ENCODE data around the gene YEATS4.
A peak's percentile ranks its signal among the peaks of the same experiment; 100 is the strongest.

YEATS4 gene

DNA sequence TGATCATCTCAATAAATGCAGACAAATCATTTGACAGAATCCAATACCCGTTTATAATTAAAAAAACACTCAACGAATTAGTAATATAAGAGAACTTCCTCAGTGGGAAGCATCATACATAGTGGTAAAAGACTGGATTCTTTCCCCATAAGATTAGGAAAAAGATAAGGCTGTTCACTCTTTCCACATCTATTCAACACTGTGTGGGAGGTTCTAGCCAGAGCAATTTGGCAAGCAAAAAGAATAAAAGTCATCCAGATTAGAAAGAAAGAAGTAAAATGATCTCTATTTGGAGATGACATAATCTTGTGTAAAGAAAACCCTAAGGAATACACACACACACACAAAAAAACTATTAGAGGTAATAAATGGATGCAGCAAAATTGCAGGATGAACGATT is 38.4 kb downstream of the YEATS4 start:
- H3K4me3 ChIP-seq (ENCODE audit: low read length): no peak overlapping the region
- no peaks in the 10 kb centered on the region for H3K4me1 ChIP-seq (ENCODE audit: insufficient read depth, low read length)
- H3K36me3 ChIP-seq (ENCODE audit: insufficient read depth, low read depth, low read length): peaks cover 19% of the 10 kb centered on the region
- H3K27ac ChIP-seq (ENCODE audit: low read length): no peak overlapping the region
- H3K27me3 ChIP-seq (ENCODE audit: insufficient read depth, low read length): no peaks in the 10 kb centered on the region
- no peak overlapping the region for H3K9ac ChIP-seq (ENCODE audit: low read depth, low read length)
- no peaks in the 10 kb centered on the region for H3K9me3 ChIP-seq (ENCODE audit: insufficient read depth, low read depth, low read length)

DNA sequence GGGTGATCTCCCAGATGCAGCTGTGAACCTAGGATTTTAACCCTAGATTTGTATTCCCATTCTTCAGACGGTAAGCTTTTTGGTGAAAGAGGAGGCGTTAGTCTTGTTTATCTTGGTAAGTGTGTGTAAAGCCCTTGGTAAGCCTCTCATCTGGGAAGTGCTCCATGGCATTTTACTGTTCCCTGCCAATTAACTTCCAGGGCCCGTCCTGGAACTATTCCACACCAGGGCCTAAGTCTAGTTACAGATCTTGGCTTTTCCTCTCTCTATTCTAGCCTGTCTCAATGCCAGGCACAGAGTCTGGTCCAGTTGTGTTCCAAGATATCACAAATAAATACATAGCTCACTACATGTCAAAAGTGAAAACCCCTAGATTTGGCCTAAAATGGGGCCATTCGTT is 42.4 kb downstream of the YEATS4 start:
- H3K27me3 ChIP-seq (ENCODE audit: insufficient read depth, low read length): no peaks in the 10 kb centered on the region
- H3K36me3 ChIP-seq (ENCODE audit: insufficient read depth, low read depth, low read length): peaks cover 10% of the 10 kb centered on the region; the same call in 1 of the 2 replicates
- H3K4me1 ChIP-seq (ENCODE audit: insufficient read depth, low read length): no peaks in the 10 kb centered on the region
- no peak overlapping the region for H3K9ac ChIP-seq (ENCODE audit: low read depth, low read length)
- no peaks in the 10 kb centered on the region for H3K9me3 ChIP-seq (ENCODE audit: insufficient read depth, low read depth, low read length)
- H3K27ac ChIP-seq (ENCODE audit: low read length): no peak overlapping the region
- no peak overlapping the region for H3K4me3 ChIP-seq (ENCODE audit: low read length)

DNA sequence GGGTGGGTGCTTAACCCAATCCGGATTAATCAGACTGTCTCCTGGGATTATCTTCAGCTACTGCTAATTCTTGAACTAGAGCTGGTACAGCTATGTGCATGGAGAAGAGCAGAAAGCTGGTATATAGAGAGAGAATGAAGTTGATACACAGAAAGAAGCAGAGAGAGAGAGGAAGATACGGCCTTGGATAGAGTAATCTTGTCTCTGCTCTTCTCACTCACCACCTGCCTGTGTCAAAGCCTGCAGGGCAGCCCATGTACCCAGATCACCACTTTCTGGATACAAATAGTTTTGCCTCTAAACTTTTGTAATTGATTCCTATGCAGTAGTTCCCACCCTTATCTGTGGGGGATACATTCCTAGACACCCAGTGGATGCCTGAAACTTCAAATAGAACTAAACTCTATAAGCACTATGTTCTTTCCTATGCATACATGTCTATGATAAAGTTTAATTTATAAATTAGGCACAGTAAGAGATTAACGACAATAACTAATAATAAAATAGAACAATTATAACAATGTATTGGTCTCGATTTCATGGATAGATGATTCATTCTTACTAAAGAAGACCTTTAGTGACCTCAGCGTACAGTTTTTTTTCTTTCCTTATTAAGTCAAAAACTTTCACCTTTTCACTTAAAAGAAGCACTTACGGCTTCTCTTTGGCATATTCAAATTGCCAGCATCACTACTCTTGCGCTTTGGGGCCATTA is 45.5 kb downstream of the YEATS4 start:
- no peaks in the 10 kb centered on the region for H3K27me3 ChIP-seq (ENCODE audit: insufficient read depth, low read length)
- H3K36me3 ChIP-seq (ENCODE audit: insufficient read depth, low read depth, low read length): peaks cover 4% of the 10 kb centered on the region; the same call in 1 of the 2 replicates
- no peaks in the 10 kb centered on the region for H3K4me1 ChIP-seq (ENCODE audit: insufficient read depth, low read length)
- H3K9me3 ChIP-seq (ENCODE audit: insufficient read depth, low read depth, low read length): no peaks in the 10 kb centered on the region
- no peak overlapping the region for H3K9ac ChIP-seq (ENCODE audit: low read depth, low read length)
- H3K4me3 ChIP-seq (ENCODE audit: low read length): no peak overlapping the region
- no peak overlapping the region for H3K27ac ChIP-seq (ENCODE audit: low read length)

DNA sequence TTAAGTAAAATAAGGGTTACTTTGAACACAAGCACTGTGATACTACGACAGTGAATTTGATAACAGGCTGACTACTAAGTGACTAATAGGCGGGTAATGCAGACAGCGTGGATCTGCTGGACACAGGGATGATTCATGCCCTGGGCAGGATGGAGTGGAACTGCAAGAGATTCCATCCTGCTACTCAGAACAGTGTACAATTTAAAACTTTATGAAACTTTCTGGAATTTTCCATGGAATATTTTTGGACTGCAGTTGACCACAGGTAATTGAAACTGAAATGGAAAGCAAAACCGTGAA is 46.0 kb downstream of the YEATS4 start:
- H3K4me3 ChIP-seq (ENCODE audit: low read length): no peak overlapping the region
- H3K9me3 ChIP-seq (ENCODE audit: insufficient read depth, low read depth, low read length): no peaks in the 10 kb centered on the region
- peaks cover 9% of the 10 kb centered on the region; the same call in 1 of the 2 replicates for H3K36me3 ChIP-seq (ENCODE audit: insufficient read depth, low read depth, low read length)
- H3K4me1 ChIP-seq (ENCODE audit: insufficient read depth, low read length): no peaks in the 10 kb centered on the region
- no peaks in the 10 kb centered on the region for H3K27me3 ChIP-seq (ENCODE audit: insufficient read depth, low read length)
- no peak overlapping the region for H3K9ac ChIP-seq (ENCODE audit: low read depth, low read length)
- no peak overlapping the region for H3K27ac ChIP-seq (ENCODE audit: low read length)

DNA sequence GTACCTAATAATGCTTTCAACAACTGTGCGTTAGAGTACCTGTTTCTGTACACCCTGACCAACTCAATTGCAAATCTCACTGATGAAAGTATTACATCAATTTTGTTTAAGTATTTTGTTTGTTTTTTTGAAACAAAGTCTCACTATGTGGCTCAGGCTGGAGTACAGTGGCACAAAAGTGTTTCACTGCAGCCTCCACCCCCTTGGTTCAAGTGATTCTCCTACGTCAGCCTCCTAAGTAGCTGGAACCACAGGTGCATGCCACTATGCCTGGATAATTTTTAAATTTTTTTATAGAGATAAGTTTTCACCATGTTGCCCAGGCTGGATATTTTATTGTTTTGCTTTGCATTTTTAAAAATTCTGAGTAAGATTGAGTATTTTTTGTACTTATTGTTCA is 46.7 kb downstream of the YEATS4 start:
- Histone ChIP-seq H3K4me1 (ENCODE audit: insufficient read depth, low read length) (no peaks in the 10 kb centered on the region), H3K4me3 (ENCODE audit: low read length) (no peak overlapping the region), H3K27me3 (ENCODE audit: insufficient read depth, low read length) (no peaks in the 10 kb centered on the region), H3K9me3 (ENCODE audit: insufficient read depth, low read depth, low read length) (no peaks in the 10 kb centered on the region), H3K9ac (ENCODE audit: low read depth, low read length) (no peak overlapping the region), H3K36me3 (ENCODE audit: insufficient read depth, low read depth, low read length) (peaks cover 12% of the 10 kb centered on the region; the same call in 1 of the 2 replicates), H3K27ac (ENCODE audit: low read length) (no peak overlapping the region)

DNA sequence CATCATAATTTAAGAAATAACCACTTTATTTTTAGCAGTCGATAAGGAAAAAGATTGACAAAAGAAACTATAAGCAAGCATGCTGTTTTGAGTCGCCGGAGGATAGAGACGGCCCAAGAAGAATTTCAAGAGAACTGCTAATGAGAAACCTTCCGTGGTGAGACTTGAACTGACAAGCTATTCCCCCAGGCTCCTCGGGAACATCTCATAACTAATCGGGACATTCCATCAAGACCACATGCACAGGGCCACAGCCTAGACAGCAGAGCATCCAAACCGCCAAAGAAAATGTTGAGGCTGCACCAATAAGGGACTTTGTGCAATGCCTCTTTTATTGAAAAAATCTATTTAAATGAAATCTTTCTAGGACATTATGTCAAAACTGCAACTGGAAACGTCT is 51.0 kb downstream of the YEATS4 start:
- H3K36me3 ChIP-seq (ENCODE audit: insufficient read depth, low read depth, low read length): peaks cover 16% of the 10 kb centered on the region; the same call in 1 of the 2 replicates
- no peaks in the 10 kb centered on the region for H3K27me3 ChIP-seq (ENCODE audit: insufficient read depth, low read length)
- H3K9me3 ChIP-seq (ENCODE audit: insufficient read depth, low read depth, low read length): no peaks in the 10 kb centered on the region
- no peak overlapping the region for H3K27ac ChIP-seq (ENCODE audit: low read length)
- no peak overlapping the region for H3K4me3 ChIP-seq (ENCODE audit: low read length)
- H3K9ac ChIP-seq (ENCODE audit: low read depth, low read length): no peak overlapping the region
- no peaks in the 10 kb centered on the region for H3K4me1 ChIP-seq (ENCODE audit: insufficient read depth, low read length)

DNA sequence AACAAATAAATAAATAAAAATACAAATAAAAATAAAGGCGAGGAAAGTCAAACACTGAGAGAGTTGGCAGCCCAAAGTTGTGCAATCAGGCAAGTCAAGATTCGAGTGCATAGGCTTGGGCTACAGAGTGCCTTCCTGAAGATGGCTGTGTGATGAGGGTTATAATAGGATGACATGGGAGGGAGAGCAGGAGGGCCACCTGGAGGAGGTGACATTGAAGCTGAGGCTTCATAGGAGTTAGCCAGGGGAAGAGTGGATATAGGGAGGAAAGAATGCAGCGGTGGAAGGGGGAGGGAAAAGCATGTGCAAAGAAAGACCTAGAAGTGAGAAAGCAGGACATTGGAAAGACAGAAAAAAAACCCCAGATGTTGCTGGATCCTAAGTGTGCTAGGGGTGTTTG is 53.1 kb downstream of the YEATS4 start:
- H3K4me3 ChIP-seq (ENCODE audit: low read length): no peak overlapping the region
- H3K27me3 ChIP-seq (ENCODE audit: insufficient read depth, low read length): no peaks in the 10 kb centered on the region
- no peaks in the 10 kb centered on the region for H3K9me3 ChIP-seq (ENCODE audit: insufficient read depth, low read depth, low read length)
- no peak overlapping the region for H3K27ac ChIP-seq (ENCODE audit: low read length)
- H3K9ac ChIP-seq (ENCODE audit: low read depth, low read length): no peak overlapping the region
- H3K4me1 ChIP-seq (ENCODE audit: insufficient read depth, low read length): peaks cover 7% of the 10 kb centered on the region; the same call in 1 of the 2 replicates
- peaks cover 16% of the 10 kb centered on the region; the same call in 1 of the 2 replicates for H3K36me3 ChIP-seq (ENCODE audit: insufficient read depth, low read depth, low read length)

DNA sequence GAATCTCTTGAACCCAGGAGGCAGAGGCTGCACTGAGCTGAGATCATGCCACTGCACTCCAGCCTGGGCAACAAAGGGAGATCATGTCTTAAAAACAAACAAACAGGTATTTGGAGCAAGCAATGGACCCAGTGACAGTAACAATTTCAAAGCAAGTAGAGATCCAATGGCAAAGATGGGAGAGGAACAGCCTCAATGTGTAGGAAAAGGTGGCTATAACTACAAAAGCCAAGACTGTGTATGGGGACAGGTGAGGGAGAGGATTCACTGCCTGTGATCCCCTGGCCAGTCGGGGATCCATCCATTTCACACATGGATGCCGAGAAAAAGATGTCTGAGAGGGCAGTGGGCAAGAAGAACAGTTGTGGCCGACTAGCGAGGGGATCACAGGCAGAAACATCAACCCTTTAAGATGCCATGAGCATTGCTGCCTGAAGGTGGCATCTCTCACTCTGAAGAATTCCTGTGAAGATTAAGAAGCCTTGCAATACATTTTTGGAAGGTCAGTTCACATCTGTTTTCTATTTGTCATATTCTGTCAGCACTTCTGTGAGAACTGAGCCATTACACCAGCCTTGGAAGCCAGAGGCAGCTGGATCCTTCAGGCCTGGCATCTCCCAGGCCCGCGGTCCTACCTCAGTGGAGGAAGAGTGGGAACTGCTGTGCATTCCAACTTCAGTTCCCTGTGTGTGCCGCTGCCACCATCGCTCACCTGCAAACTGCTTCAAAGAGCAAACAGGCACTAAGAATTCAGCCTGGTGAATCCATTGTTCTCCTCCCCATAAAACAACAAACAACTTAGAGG is 56.1 kb downstream of the YEATS4 start:
- no peaks in the 10 kb centered on the region for H3K9me3 ChIP-seq (ENCODE audit: insufficient read depth, low read depth, low read length)
- H3K27me3 ChIP-seq (ENCODE audit: insufficient read depth, low read length): no peaks in the 10 kb centered on the region
- peak overlapping the region; percentile 38; the same call in 1 of the 2 replicates for H3K4me3 ChIP-seq (ENCODE audit: low read length)
- H3K27ac ChIP-seq (ENCODE audit: low read length): no peak overlapping the region
- peaks cover 7% of the 10 kb centered on the region; the same call in 1 of the 2 replicates for H3K4me1 ChIP-seq (ENCODE audit: insufficient read depth, low read length)
- H3K9ac ChIP-seq (ENCODE audit: low read depth, low read length): peak overlapping the region; percentile 49; the same call in 1 of the 2 replicates
- H3K36me3 ChIP-seq (ENCODE audit: insufficient read depth, low read depth, low read length): peaks cover 6% of the 10 kb centered on the region; the same call in 1 of the 2 replicates

DNA sequence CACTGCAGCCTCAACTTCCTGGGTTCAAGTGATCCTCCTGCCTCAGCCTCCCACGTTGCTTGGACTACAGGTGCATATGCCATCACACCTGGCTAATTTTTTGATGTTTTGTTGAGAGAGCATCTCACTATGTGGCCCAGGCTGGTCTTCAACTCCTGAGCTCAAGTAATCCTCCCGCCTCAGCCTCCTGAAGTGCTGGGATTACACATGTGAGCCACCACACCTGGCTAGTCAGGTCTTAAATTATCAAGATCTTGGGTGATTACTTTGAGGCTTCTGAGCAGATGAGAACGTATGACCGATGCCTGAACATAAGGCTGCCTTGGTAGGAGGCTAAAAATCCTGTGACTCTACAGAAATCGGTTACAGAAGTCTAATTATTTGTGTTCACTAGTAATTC is 57.7 kb downstream of the YEATS4 start:
- Histone ChIP-seq H3K4me3 (ENCODE audit: low read length) (no peak overlapping the region), H3K27ac (ENCODE audit: low read length) (no peak overlapping the region), H3K9ac (ENCODE audit: low read depth, low read length) (no peak overlapping the region), H3K9me3 (ENCODE audit: insufficient read depth, low read depth, low read length) (no peaks in the 10 kb centered on the region), H3K4me1 (ENCODE audit: insufficient read depth, low read length) (peaks cover 7% of the 10 kb centered on the region; the same call in 1 of the 2 replicates), H3K36me3 (ENCODE audit: insufficient read depth, low read depth, low read length) (no peaks in the 10 kb centered on the region), H3K27me3 (ENCODE audit: insufficient read depth, low read length) (no peaks in the 10 kb centered on the region)

DNA sequence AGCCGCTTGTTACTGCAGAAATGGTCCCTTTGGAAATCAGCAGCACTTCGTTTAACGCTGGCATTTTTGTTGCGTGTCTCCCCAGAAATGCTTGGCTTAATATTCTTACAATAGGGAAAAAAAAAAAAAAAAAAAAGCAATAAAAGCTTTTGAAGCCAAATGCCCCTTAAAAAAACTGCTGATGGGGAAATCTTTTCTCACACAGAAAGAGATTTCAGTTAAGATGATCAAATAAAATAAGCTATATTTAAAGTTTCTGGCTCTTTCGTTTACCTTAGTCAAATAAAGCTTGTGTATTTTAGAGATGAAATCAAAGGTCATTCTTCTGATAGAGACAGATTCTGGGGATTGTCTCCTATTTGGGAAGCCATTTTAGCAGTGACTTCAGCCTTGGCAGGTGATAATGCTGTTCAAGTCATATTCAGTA is 58.2 kb downstream of the YEATS4 start:
- Histone ChIP-seq H3K4me3 (ENCODE audit: low read length) (no peak overlapping the region), H3K4me1 (ENCODE audit: insufficient read depth, low read length) (peaks cover 7% of the 10 kb centered on the region; the same call in 1 of the 2 replicates), H3K9ac (ENCODE audit: low read depth, low read length) (no peak overlapping the region), H3K27ac (ENCODE audit: low read length) (no peak overlapping the region), H3K9me3 (ENCODE audit: insufficient read depth, low read depth, low read length) (no peaks in the 10 kb centered on the region), H3K36me3 (ENCODE audit: insufficient read depth, low read depth, low read length) (no peaks in the 10 kb centered on the region), H3K27me3 (ENCODE audit: insufficient read depth, low read length) (no peaks in the 10 kb centered on the region)

DNA sequence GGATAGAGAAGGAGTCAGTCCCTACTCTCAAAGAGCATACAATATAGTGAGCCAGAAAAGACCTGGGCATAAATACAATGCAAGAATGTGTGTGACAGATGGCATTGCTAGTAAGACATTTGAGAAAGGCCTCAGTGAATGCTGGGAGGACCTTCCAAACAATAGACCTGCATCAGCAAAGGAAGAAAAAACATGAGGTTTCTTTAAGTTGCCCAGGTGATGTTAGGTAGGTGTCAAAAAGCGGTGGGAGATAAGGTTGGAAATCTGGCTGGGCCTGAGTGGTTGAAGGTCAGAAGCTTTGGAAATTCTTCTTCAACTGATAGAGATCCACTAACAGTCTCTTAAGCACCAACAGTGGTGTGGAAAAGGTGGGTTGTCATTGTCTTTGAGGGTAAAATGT is 60.2 kb downstream of the YEATS4 start:
- H3K36me3 ChIP-seq (ENCODE audit: insufficient read depth, low read depth, low read length): no peaks in the 10 kb centered on the region
- no peaks in the 10 kb centered on the region for H3K27me3 ChIP-seq (ENCODE audit: insufficient read depth, low read length)
- no peak overlapping the region for H3K9ac ChIP-seq (ENCODE audit: low read depth, low read length)
- no peaks in the 10 kb centered on the region for H3K9me3 ChIP-seq (ENCODE audit: insufficient read depth, low read depth, low read length)
- H3K4me3 ChIP-seq (ENCODE audit: low read length): no peak overlapping the region
- no peak overlapping the region for H3K27ac ChIP-seq (ENCODE audit: low read length)
- peaks cover 7% of the 10 kb centered on the region; the same call in 1 of the 2 replicates for H3K4me1 ChIP-seq (ENCODE audit: insufficient read depth, low read length)

DNA sequence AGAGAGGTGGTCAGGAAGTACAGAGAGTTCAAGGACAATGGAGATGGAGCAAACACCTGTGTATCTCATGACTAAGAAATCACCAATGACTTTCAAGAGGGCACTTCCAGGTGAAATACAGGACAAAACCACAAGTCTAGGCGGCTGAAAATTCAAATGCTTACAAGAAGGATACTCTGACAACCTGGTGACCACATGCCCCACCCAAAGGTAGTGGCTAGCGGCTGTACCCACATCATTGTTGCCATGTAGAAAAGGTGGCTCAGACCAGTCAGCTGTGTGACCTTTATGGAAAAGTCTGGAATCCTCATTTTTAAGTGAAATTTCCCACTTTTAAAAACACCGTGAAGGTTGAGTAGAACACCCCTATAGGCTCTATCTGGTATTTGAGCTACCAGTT is 62.0 kb downstream of the YEATS4 start:
- H3K4me3 ChIP-seq (ENCODE audit: low read length): no peak overlapping the region

More for the DNA sequence above, 62.0 kb downstream of the YEATS4 start:
- H3K36me3 ChIP-seq (ENCODE audit: insufficient read depth, low read depth, low read length): no peaks in the 10 kb centered on the region
- H3K27me3 ChIP-seq (ENCODE audit: insufficient read depth, low read length): no peaks in the 10 kb centered on the region
- no peaks in the 10 kb centered on the region for H3K4me1 ChIP-seq (ENCODE audit: insufficient read depth, low read length)
- H3K9ac ChIP-seq (ENCODE audit: low read depth, low read length): no peak overlapping the region
- no peak overlapping the region for H3K27ac ChIP-seq (ENCODE audit: low read length)
- H3K9me3 ChIP-seq (ENCODE audit: insufficient read depth, low read depth, low read length): no peaks in the 10 kb centered on the region

Data from iPS-20b (cell line).